IgD-negative memory B cell (primary cell): ENCODE measurements around the gene PRMT7. TPM values are rescaled to one million over a fixed set of nuclear protein-coding genes. Genes with fewer than 3 reads are reported as not detected.

Source experiments
- H3K27ac Mint-ChIP-seq, 3 donors: one replicate each; pipeline ENCODE4 v1.8.0; 2020 to 2022; ENCODE audit warnings: mild to moderate bottlenecking in 3 of 3, mixed read lengths in 3 of 3, moderate library complexity in 1 of 3
- H3K27me3 Mint-ChIP-seq: one replicate; pipeline ENCODE4 v1.8.0; 2021; ENCODE audit warnings: mixed read lengths
- H3K36me3 Mint-ChIP-seq: one replicate; pipeline ENCODE4 v1.8.0; 2020; ENCODE audit warnings: mild to moderate bottlenecking, mixed read lengths
- H3K4me1 Mint-ChIP-seq, 3 donors: one replicate each; pipeline ENCODE4 v1.8.0; 2020 to 2022; ENCODE audit warnings: mixed read lengths in 3 of 3, mild to moderate bottlenecking in 1 of 3
- H3K4me3 Mint-ChIP-seq, 4 donors: one replicate each; pipeline ENCODE4 v1.8.0; 2020 to 2022; ENCODE audit warnings: mild to moderate bottlenecking in 4 of 4, mixed read lengths in 4 of 4, moderate library complexity in 3 of 4
- H3K9me3 Mint-ChIP-seq, 3 donors: one replicate each; pipeline ENCODE4 v1.8.0; 2020 to 2021; ENCODE audit warnings: mixed read lengths in 3 of 3, mild to moderate bottlenecking in 1 of 3
- polyA plus RNA-seq: library from polyadenylated mRNA; unstranded; fragments of 300-500 nt; fragmentation: Illumina TruSeq; gene quantifications from one replicate; pipeline ENCODE4 v1.2.3, GENCODE V29; 2021

The PRMT7 gene
- polyA plus RNA-seq, 1 donor from 2014 or later: 22.8 TPM

GRCh38 chr16:68275611-68276191 is 35.1 kb upstream of the PRMT7 start:
- no peaks in the 10 kb centered on the region for H3K9me3 Mint-ChIP-seq
- peak overlapping the region; percentile 63 to 92 (median 85) for H3K4me3 Mint-ChIP-seq
- peaks cover 44 to 48% (median 48%) of the 10 kb centered on the region in 3 donors for H3K4me1 Mint-ChIP-seq
- H3K27me3 Mint-ChIP-seq: no peaks in the 10 kb centered on the region
- H3K27ac Mint-ChIP-seq: peak overlapping the region; percentile 76 to 96 (median 88)
- peaks cover 10% of the 10 kb centered on the region for H3K36me3 Mint-ChIP-seq

GRCh38 chr16:68276223-68276622 is 34.6 kb upstream of the PRMT7 start:
- H3K4me3 Mint-ChIP-seq: peak overlapping the region; percentile 63 to 92 (median 85)
- H3K27me3 Mint-ChIP-seq: no peaks in the 10 kb centered on the region
- H3K4me1 Mint-ChIP-seq: peaks cover 48 to 52% (median 52%) of the 10 kb centered on the region in 3 donors
- H3K27ac Mint-ChIP-seq: peak overlapping the region; percentile 76 to 96 (median 88)
- peaks cover 9% of the 10 kb centered on the region for H3K36me3 Mint-ChIP-seq
- H3K9me3 Mint-ChIP-seq: no peaks in the 10 kb centered on the region

- Mint-ChIP-seq H3K27ac (peak overlapping the region in 1 of 3 donors; percentile 39), H3K36me3 (peaks cover 19% of the 10 kb centered on the region), H3K9me3 (no peaks in the 10 kb centered on the region), H3K27me3 (no peaks in the 10 kb centered on the region), H3K4me1 (peaks cover 48 to 61% (median 53%) of the 10 kb centered on the region in 3 donors), H3K4me3 (peak overlapping the region; percentile 1 to 91 (median 39))
Measured at GRCh38 chr16:68279726-68280558, 30.9 kb upstream of the PRMT7 start.

GRCh38 chr16:68281368-68282063 is 29.3 kb upstream of the PRMT7 start:
- Mint-ChIP-seq H3K27ac (peak overlapping the region; percentile 44 to 94 (median 89)), H3K27me3 (no peaks in the 10 kb centered on the region), H3K36me3 (peaks cover 14% of the 10 kb centered on the region), H3K4me3 (peak overlapping the region in 3 of 4 donors; percentile 0 to 36 (median 30)), H3K4me1 (peaks cover 44 to 59% (median 56%) of the 10 kb centered on the region in 3 donors), H3K9me3 (no peaks in the 10 kb centered on the region)

- Mint-ChIP-seq H3K4me1 (peaks cover 46 to 61% (median 59%) of the 10 kb centered on the region in 3 donors), H3K9me3 (no peaks in the 10 kb centered on the region), H3K36me3 (peaks cover 13% of the 10 kb centered on the region), H3K4me3 (peak overlapping the region in 1 of 4 donors; percentile 36), H3K27me3 (no peaks in the 10 kb centered on the region), H3K27ac (peak overlapping the region; percentile 44 to 94 (median 89))
Measured at GRCh38 chr16:68282064-68282452, 28.8 kb upstream of the PRMT7 start.

- Mint-ChIP-seq H3K4me3 (peak overlapping the region; percentile 37 to 91 (median 82)), H3K36me3 (peaks cover 13% of the 10 kb centered on the region), H3K9me3 (no peaks in the 10 kb centered on the region), H3K27me3 (peaks cover 1% of the 10 kb centered on the region), H3K27ac (peak overlapping the region; percentile 54 to 98 (median 91)), H3K4me1 (peaks cover 53 to 72% (median 71%) of the 10 kb centered on the region in 3 donors)
Measured at GRCh38 chr16:68283346-68283745, 27.5 kb upstream of the PRMT7 start.

GRCh38 chr16:68283801-68284598 is 26.8 kb upstream of the PRMT7 start:
- Mint-ChIP-seq H3K4me3 (peak overlapping the region; percentile 37 to 91 (median 82)), H3K27me3 (peaks cover 1% of the 10 kb centered on the region), H3K36me3 (peaks cover 13% of the 10 kb centered on the region)

GRCh38 chr16:68284847-68285246 is 26.0 kb upstream of the PRMT7 start:
- peak overlapping the region; percentile 37 to 91 (median 82) for H3K4me3 Mint-ChIP-seq
- H3K27me3 Mint-ChIP-seq: peaks cover 1% of the 10 kb centered on the region
- peaks cover 58 to 78% (median 74%) of the 10 kb centered on the region in 3 donors for H3K4me1 Mint-ChIP-seq
- peak overlapping the region; percentile 54 to 98 (median 91) for H3K27ac Mint-ChIP-seq
- H3K9me3 Mint-ChIP-seq: no peaks in the 10 kb centered on the region
- H3K36me3 Mint-ChIP-seq: peaks cover 12% of the 10 kb centered on the region

More at GRCh38 chr16:68283801-68284598, 26.8 kb upstream of the PRMT7 start:
- Mint-ChIP-seq H3K9me3 (no peaks in the 10 kb centered on the region), H3K4me1 (peaks cover 53 to 73% (median 72%) of the 10 kb centered on the region in 3 donors), H3K27ac (peak overlapping the region; percentile 54 to 98 (median 91))

- H3K27ac Mint-ChIP-seq: peak overlapping the region; percentile 54 to 98 (median 91)
- no peaks in the 10 kb centered on the region for H3K9me3 Mint-ChIP-seq
- H3K4me1 Mint-ChIP-seq: peaks cover 56 to 80% (median 76%) of the 10 kb centered on the region in 3 donors
- peaks cover 1% of the 10 kb centered on the region for H3K27me3 Mint-ChIP-seq
- H3K36me3 Mint-ChIP-seq: peaks cover 12% of the 10 kb centered on the region
- H3K4me3 Mint-ChIP-seq: peak overlapping the region; percentile 16 to 91 (median 76)
Measured at GRCh38 chr16:68285683-68286082, 25.1 kb upstream of the PRMT7 start.

- H3K4me1 Mint-ChIP-seq: peaks cover 50 to 76% (median 76%) of the 10 kb centered on the region in 3 donors
- peaks cover 1% of the 10 kb centered on the region for H3K27me3 Mint-ChIP-seq
- H3K36me3 Mint-ChIP-seq: peaks cover 10% of the 10 kb centered on the region
- H3K4me3 Mint-ChIP-seq: peak overlapping the region; percentile 67 to 91 (median 80)
- H3K27ac Mint-ChIP-seq: peak overlapping the region; percentile 54 to 93 (median 91)
- H3K9me3 Mint-ChIP-seq: no peaks in the 10 kb centered on the region
Measured at GRCh38 chr16:68286153-68287074, 24.4 kb upstream of the PRMT7 start.

GRCh38 chr16:68287276-68288251 is 23.3 kb upstream of the PRMT7 start:
- Mint-ChIP-seq H3K27me3 (peaks cover 1% of the 10 kb centered on the region), H3K4me3 (peak overlapping the region; percentile 21 to 86 (median 60)), H3K36me3 (peaks cover 2% of the 10 kb centered on the region), H3K4me1 (peaks cover 50 to 73% (median 70%) of the 10 kb centered on the region in 3 donors), H3K9me3 (no peaks in the 10 kb centered on the region), H3K27ac (peak overlapping the region; percentile 77 to 93 (median 77))

- Mint-ChIP-seq H3K9me3 (no peaks in the 10 kb centered on the region), H3K27ac (peak overlapping the region; percentile 77 to 93 (median 77)), H3K4me3 (peak overlapping the region in 3 of 4 donors; percentile 21 to 86 (median 83)), H3K27me3 (peaks cover 1% of the 10 kb centered on the region), H3K4me1 (peaks cover 45 to 68% (median 65%) of the 10 kb centered on the region in 3 donors), H3K36me3 (peaks cover 2% of the 10 kb centered on the region)
Measured at GRCh38 chr16:68288252-68288650, 22.6 kb upstream of the PRMT7 start.
